ENCODE results near the gene PTAFR.

PTAFR gene

DNA sequence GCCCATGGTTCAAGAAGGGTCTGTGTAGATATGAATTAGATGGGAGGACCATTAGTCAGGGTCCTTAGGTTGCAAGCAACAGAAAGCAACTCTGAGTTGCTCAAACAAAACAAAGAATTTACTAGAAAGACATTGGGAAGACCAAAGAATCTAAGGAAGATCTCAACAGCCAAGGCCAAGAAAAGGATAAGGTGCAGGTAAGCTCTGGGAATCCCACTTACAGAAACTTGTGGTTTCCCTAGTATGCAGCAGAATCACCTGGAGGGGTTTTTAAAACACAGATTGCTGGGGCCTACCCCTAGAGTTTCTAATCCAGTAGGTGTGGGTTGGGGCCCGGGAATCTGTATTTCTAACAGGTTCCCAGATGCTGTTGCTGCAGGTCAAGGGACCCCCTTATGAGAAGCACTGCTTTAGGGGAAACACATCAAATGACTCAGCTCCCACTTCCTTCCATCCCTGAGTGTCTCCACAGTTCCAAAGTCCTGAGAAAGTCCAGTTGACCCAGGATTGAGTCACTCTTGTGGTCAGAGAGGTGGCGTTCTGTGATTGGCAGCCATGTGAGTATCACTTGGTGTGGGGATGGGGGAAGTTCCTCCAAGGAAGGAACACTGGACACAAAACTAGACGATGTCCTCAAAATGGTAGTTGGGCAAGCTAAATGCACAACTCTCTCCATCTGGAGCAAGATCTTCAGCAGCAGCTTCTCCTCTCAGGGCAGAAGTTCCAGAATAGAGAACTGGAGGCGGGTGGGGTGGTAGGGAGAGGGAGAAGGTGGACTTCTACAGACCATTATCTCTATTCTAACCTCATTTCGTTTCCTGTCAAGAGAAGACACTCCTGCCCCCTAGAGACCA, 63.9 kb downstream of the PTAFR start:
- no peak for DNase-seq

DNA sequence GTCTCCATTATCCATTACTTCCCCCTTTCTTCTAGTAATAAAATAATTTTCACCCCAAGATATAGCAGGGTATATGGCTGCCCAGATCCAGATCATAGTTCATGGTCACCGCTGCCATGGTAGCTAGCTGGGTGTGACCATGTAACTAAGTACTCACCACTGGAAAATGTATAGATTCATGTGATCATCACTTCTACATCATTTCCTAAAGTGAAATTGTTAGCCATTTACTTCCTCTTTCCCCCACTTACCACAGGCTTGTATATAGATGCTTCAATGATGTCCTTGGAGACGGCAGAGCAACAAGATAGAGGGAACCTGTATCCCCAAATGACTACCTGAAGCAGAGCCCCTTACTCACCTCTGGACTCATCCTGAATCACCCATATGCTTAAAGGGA, 65.3 kb downstream of the PTAFR start:
- DNase-seq: no peak

DNA sequence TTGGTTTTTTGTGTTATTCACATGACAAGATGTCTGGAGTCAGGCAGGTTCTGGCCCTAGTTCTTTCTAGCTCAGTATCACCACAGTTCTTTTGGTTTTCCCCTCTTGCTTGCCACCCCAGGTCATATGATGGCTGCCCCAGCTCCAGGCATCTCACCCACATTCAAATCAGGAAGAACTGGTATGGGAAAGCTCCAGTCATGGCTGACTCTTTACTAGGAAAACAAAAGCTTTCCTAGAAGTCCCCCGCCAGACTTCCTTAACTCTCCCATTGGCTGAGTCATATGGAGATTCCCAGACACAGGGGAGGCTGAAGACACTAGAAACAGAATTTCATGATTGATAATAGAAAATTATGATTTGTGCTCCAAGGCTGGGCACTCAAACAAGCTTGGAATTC, 65.9 kb downstream of the PTAFR start:
- no peak for DNase-seq

DNA sequence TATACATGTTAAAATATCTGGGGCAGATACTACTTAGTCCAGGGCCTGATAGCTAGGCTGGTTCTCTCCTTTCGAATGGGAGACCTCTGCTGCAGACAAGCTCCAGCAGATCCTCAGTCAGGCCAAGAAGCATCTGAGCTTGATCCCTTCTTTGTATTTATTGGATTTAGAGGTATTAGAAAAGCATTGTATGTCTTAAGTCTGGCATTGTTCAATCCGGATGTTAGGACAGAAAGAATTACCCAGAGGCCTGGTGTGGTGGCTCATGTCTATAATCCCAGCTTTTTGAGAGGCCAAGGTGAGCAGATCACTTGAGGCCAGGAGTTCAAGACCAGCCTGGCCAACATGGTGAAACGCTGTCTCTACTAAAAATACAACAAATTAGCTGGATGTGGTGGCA, 66.9 kb downstream of the PTAFR start:
- DNase-seq: no peak

DNA sequence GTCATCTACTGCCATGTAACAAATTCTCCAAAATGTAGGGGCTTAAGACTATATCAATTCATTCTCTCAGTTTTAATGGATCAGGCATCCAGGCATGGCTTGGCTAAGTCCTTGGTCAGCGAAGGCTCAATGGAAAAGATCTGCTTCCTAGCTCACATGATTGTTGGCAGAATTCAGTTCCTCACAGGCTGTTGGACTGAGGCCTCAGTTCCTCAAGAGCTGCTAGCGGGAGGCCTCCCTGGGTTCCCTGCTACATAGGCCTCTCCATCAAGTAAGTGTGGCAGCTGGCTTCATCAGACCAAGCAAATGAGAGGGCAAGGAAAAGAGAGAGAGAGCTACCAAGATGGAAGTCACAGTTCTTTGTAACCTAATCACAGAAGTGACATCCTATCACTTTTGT, 68.5 kb downstream of the PTAFR start:
- no peak for DNase-seq

DNA sequence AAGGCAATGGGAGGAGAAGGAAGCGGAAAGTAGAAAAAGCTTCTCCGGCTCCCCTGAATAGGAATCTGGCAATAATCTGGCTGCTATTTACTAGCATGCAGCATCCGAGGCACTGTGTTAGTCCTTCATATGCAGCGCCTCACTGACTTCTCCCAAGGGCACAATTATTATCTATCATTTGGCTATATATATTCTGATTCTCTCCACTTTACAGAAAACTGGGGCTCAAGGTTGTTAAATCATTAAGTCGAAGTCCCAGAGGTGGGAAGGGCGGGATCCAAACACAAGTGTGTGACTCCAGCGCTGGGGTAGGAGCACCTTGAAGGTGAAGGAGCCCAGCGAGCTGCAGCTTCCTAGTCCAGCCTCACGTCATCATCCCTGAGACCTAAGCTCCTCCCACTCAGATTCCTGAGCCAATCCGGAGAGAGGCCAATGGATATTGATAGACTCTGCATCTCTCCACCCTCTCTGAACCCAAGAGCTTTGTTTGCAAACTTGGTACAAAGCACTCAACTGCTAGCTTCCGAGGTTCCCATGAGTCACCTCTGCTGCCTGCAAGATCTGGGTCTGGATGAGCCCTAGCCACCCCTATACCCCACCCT, 71.5 kb downstream of the PTAFR start:
- DNase-seq: no peak

DNA sequence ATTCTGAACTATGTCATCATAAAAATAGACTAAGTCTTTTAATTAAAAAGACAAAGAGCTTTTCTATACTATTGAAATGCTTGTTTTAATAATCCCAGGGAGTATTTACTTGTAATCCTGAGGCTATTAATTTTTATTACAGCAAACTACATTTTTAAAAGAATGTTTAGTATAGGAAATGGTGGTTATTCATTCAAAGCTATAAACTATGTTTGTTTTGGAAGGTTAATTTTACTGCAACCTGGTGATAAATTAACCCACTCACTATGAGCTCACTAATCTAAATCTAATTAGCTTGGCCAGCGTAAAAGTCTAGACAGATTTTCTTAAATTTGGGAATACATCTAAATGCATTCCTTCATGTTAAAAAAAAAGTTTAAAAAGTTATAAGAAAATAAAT, 74.3 kb downstream of the PTAFR start:
- no peak for DNase-seq

DNA sequence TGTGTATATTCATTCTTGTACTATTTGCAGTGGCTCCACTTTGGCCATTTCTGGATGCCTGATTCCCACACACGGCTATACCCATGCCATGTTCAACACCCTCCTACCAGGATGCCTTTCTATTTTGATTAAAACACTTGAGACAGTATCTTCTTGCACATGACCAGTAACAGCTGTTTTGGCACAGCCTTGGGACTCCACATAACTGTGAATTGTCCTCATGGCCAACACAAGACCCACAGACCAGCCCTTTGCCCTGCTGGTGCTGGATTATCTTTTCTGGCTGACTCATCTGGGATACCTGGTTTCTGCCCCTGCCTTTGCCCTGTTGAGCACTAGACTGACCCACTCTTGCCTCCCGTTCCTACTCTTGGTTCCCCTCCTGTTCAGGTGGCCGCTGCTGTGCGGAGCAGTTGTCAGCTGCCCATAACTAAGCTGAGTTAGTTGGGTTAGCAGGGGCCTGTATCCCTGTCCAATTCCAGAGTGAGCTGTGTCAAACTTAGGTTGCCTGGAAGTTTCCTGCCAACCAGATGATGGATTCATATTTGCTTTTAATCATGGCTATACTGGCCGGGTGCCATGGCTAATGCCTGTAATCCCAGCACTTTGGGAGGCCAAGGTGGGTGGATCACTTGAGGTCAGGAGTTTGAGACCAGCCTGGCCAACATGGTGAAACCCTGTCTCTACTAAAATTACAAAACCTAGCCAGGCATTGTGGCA, 77.3 kb downstream of the PTAFR start:
- DNase-seq: no peak
